ENCODE measurements around the gene MMS22L.

The MMS22L gene

GRCh38 chr6:97282726-97283617, at the start of gene MMS22L:
TSS of gene MMS22L (minus strand) at chr6:97283216. CDS start at chr6:97282477, 739 bp downstream.
- TF ChIP-seq CTCF (IDR thresholded peaks at IDR 0.05) = no peak

GRCh38 chr6:97322811-97323210, 39.8 kb upstream of the MMS22L start:
- no peak for TF ChIP-seq CTCF (IDR thresholded peaks at IDR 0.05)

GRCh38 chr6:97322226-97322625, 39.2 kb upstream of the MMS22L start:
- TF ChIP-seq CTCF (IDR thresholded peaks at IDR 0.05) = no peak

- TF ChIP-seq CTCF (IDR thresholded peaks at IDR 0.05) = no peak
These were observed 34.0 kb upstream of the MMS22L start for GRCh38 chr6:97316978-97317377.

- TF ChIP-seq CTCF (IDR thresholded peaks at IDR 0.05) = no peak
These were observed 29.2 kb upstream of the MMS22L start for GRCh38 chr6:97312241-97312640.

- TF ChIP-seq CTCF (IDR thresholded peaks at IDR 0.05) = no peak
These were observed 23.7 kb upstream of the MMS22L start for GRCh38 chr6:97306544-97307320.

- no peak for TF ChIP-seq CTCF (IDR thresholded peaks at IDR 0.05)
These were observed 22.5 kb upstream of the MMS22L start for GRCh38 chr6:97305414-97306066.

Data from LNCAP (cell line).